Right atrium auricular region (tissue), 2 donors: ENCODE measurements around the gene CDH1. TPM values are rescaled to one million over a fixed set of nuclear protein-coding genes. Genes with fewer than 3 reads are reported as not detected.
A peak's percentile ranks its signal among the peaks of the same experiment; 100 is the strongest.

ENCODE experiments used
- DNase-seq: peaks from one replicate; pipeline ENCODE4 v3.0.0-alpha.2; 2019; ENCODE audit warnings: low spot score
- H3K27ac ChIP-seq, 2 donors: fragments of 200-600 bp; sonication (generic); 1 replicate in 1 of 2; 2 replicates in 1 of 2; pipeline ENCODE4 v1.5.1; 2016 to 2019
- H3K27me3 ChIP-seq, 2 donors: fragments of 200-600 bp; sonication (generic); one replicate each; pipeline versions ENCODE4 v1.5.1 to v1.6.0; 2017 to 2019
- H3K36me3 ChIP-seq: fragments of 200-600 bp; sonication (generic); one replicate; pipeline ENCODE4 v1.5.1; 2016
- H3K4me1 ChIP-seq, 2 donors: fragments of 200-600 bp; sonication (generic); one replicate each; pipeline versions ENCODE4 v1.5.1 to v1.6.0; 2017 to 2019
- H3K4me3 ChIP-seq, 2 donors: fragments of 200-600 bp; sonication (generic); 1 replicate in 1 of 2; 2 replicates in 1 of 2; pipeline ENCODE4 v1.5.1; 2017 to 2019; ENCODE audit warnings: mild to moderate bottlenecking in 1 of 2, moderate library complexity in 1 of 2
- H3K9me3 ChIP-seq, 2 donors: fragments of 200-600 bp; sonication (generic); one replicate each; pipeline ENCODE4 v1.5.1; 2019
- CTCF ChIP-seq, 2 donors: fragments of 200-600 bp; sonication (generic); IDR thresholded peaks; one replicate each; pipeline ENCODE4 v1.5.1; 2019; ENCODE audit warnings: antibody characterized with exemption in 2 of 2
- total RNA-seq, 2 donors: library from RNA; depleted of rRNA; stranded (reverse); fragments of >200 nt; gene quantifications; one replicate each; pipeline ENCODE4 v1.1.0, GENCODE V29; 2016

The CDH1 gene
- total RNA-seq, 2 donors from 2014 or later = 0.93 to 1.4 TPM

- TF ChIP-seq CTCF (IDR thresholded peaks at IDR 0.05) = no peak
- H3K9me3 ChIP-seq = no peaks in the 10 kb centered on the region
Observed at GRCh38 chr16:68823401-68824135, 86.5 kb downstream of the CDH1 start.

GRCh38 chr16:68825427-68825826, 88.3 kb downstream of the CDH1 start:
- H3K4me3 ChIP-seq = no peak overlapping the region
- no peak for DNase-seq
- H3K27me3 ChIP-seq = no peaks in the 10 kb centered on the region
- no peak overlapping the region for H3K27ac ChIP-seq
- H3K4me1 ChIP-seq = no peaks in the 10 kb centered on the region
- no peaks in the 10 kb centered on the region for H3K36me3 ChIP-seq
- TF ChIP-seq CTCF (IDR thresholded peaks at IDR 0.05) = no peak
- H3K9me3 ChIP-seq = no peaks in the 10 kb centered on the region

More at GRCh38 chr16:68823401-68824135, 86.5 kb downstream of the CDH1 start:
- no peak overlapping the region for H3K27ac ChIP-seq
- no peaks in the 10 kb centered on the region for H3K4me1 ChIP-seq
- H3K36me3 ChIP-seq = no peaks in the 10 kb centered on the region
- H3K27me3 ChIP-seq = no peaks in the 10 kb centered on the region
- H3K4me3 ChIP-seq = no peak overlapping the region
- no peak for DNase-seq

- Histone ChIP-seq H3K4me1 (no peaks in the 10 kb centered on the region), H3K36me3 (no peaks in the 10 kb centered on the region), H3K9me3 (no peaks in the 10 kb centered on the region), H3K4me3 (no peak overlapping the region), H3K27me3 (no peaks in the 10 kb centered on the region), H3K27ac (no peak overlapping the region)
- no peak for TF ChIP-seq CTCF (IDR thresholded peaks at IDR 0.05)
- DNase-seq = no peak
Observed at GRCh38 chr16:68826652-68827051, 89.6 kb downstream of the CDH1 start.

- Histone ChIP-seq H3K4me3 (no peak overlapping the region), H3K9me3 (no peaks in the 10 kb centered on the region), H3K27me3 (no peaks in the 10 kb centered on the region), H3K36me3 (no peaks in the 10 kb centered on the region), H3K4me1 (no peaks in the 10 kb centered on the region), H3K27ac (no peak overlapping the region)
- no peak for TF ChIP-seq CTCF (IDR thresholded peaks at IDR 0.05)
- peak; percentile 43 for DNase-seq
Observed at GRCh38 chr16:68833251-68833650, 96.2 kb downstream of the CDH1 start.

GRCh38 chr16:68834550-68834949, 97.5 kb downstream of the CDH1 start:
- TF ChIP-seq CTCF (IDR thresholded peaks at IDR 0.05) = no peak

GRCh38 chr16:68835970-68836369, 98.9 kb downstream of the CDH1 start:
- Histone ChIP-seq H3K27me3 (no peaks in the 10 kb centered on the region), H3K27ac (no peak overlapping the region), H3K4me1 (no peaks in the 10 kb centered on the region), H3K36me3 (no peaks in the 10 kb centered on the region), H3K4me3 (no peak overlapping the region), H3K9me3 (no peaks in the 10 kb centered on the region)
- TF ChIP-seq CTCF (IDR thresholded peaks at IDR 0.05) = no peak
- no peak for DNase-seq

More at GRCh38 chr16:68834550-68834949, 97.5 kb downstream of the CDH1 start:
- H3K4me1 ChIP-seq = no peaks in the 10 kb centered on the region
- H3K27me3 ChIP-seq = no peaks in the 10 kb centered on the region
- H3K27ac ChIP-seq = no peak overlapping the region
- no peak for DNase-seq
- H3K4me3 ChIP-seq = no peak overlapping the region
- no peaks in the 10 kb centered on the region for H3K9me3 ChIP-seq
- no peaks in the 10 kb centered on the region for H3K36me3 ChIP-seq
